ENCODE measurements around the gene LRRC47.

Gene LRRC47

DNA sequence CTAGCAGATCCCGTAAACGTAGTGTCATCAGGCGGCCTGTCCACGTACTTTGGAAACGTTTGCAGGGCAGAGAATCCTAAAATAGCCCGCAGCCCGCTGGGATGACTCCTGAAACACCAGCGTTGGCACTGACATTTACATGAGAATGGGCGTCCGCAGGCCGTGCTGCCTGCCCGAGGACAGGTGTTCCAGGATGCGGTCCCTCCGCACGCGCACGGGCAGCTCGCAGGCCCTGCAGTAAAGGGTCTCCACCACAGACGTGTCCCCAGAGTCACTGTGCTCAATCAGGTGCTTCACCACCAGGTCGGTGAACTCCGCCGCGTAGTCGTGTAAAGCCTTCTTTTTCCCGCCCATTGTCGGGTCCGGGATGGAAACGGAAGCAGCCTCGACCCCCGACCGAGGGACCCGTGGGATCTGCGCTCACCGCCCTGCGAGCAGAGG is 49.9 kb downstream of the LRRC47 start:
- DNase-seq: no peak

DNA sequence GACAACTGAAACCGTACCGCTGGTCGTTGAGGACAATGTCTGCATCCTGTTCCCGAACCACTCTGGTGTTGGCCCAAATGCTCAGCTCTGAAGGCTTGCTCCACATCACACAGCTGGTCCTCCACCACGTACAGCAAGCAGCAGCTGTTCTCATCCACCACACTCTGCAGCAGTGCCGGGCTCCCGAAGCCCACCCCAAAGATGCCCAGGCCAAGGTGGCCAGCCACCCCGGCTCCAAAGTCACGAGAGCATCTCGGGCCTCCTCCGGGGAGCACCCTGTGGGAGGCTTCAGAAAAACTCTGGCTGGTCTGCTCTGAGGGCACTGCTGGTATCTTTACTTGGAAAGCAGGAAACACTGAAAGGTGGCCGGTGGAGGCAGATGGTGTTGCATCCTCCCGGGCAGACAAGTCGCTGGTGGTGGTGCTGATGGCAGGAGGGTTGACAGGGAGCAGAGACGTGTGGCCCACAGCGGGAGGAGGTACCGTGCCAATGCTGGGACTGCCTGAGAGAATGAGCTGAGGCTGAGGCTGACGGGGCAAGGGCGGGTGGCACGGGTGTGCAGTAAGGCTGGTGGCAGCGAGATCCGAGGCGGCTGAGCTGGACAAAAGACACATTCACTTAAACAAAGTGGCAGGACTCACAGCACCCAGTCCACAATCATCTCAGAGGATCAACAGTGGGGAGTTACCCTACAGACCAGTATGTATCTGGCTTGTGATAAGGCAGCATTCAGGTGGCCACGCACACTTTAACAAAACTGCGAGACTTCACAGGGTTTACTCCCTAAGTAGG is 50.5 kb downstream of the LRRC47 start:
- DNase-seq: no peak

- DNase-seq: no peak
Observed at GRCh38 chr1:3745071-3745470, 51.2 kb downstream of the LRRC47 start.

DNA sequence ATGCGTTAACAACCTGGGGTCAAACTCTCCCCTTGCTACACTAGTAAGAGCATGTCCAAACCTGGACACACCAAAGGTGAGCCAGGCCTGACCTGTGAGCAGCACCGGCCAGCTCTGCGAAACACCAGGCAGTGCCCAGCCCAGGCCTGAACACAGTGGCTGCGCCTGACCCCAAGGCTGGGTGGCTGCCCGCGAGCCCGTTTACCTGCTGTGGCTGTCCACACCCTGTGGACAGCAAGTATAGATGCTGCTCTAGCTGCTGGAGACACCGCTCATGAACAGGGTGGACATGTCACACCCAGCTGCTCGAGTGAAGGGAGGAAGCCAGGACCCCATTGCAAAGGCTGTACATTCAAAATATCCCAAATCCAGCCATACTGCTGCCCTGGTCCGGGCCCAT is 51.7 kb downstream of the LRRC47 start:
- DNase-seq: no peak

- DNase-seq: no peak
Observed at GRCh38 chr1:3743826-3744225, 52.5 kb downstream of the LRRC47 start.

- DNase-seq: no peak
Observed at GRCh38 chr1:3743421-3743820, 52.9 kb downstream of the LRRC47 start.

DNA sequence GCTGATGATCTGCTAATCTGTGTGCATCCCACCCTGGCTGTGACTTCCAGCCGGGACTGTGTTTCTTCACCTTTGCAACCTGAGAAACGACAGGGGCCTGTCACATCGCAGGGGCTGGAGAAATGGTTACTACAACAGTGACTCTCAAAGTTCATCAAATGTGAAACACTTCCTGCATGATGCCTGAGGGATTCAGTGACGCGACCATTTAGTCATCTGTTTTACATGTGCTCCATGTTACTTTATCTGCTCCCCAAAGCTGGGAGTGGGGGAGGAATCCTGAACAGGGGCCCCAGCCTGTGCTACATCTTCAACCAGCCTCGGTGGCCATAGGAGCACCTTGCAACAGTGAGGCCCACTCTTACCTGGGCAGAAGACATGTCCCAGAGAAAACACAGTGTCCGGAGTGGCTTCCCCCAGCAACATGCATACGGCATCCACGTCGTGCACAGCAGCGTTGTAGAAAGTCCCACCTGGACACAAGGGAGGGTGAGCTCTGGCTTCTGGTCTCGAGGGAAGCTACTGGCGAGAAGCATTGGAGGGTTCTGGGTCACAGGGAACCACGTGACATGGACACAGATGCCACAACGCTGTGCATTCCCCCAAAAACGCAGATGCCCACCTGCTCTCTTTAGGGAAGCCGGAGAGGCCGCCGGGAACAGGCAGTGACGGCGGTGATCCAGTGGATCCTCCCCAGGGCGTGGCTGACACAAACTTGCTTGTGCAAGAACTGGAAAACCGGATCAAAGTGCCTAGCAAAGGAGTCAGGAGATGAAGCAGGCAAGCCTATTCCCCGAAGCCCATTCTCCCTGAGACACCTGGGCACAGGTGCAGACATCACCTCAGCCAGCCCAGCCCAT is 53.6 kb downstream of the LRRC47 start:
- no peak for DNase-seq

DNA sequence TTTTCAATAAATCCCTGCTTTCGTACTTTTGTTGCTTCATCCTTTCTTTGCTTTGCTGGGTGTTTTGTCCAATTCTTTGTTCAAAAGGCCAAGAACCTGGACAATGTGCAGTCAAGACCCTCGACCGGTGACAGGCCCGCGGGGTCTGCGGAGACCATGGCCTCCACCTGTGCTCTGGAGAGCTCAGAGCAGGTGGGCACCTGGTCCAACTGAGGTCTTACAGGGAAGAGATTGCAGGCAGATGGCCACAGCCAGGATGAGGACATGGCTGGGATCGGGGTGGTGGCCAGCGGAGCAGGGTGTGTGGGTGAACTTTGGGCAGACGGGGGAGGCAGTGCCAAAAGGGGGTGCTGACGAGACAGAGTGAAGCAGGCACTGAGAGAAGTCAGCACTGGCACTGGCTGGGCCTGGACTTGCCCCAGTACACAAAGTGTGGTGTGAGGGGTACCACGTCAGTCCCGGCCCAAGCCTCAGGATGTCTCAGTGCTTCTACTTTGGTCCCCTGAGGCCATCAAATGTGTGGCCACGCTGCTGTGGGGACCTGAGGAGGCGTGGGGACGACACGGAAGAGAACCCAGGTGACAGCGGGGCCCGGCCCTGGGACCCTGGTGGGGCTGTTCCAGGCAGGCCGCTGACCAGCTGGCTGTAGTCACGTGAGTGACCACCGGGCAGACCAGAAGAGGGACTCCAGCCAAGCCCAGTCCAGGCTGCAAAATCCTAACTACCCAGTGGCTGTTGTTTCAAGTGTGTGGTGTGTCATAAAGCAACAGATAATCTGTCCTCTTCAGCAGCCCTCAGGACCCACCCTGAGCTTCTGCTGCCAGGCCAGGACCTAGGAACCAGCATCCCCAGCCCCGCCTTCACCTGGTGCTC is 54.5 kb downstream of the LRRC47 start:
- DNase-seq: no peak

- no peak for DNase-seq
Observed at GRCh38 chr1:3740752-3741151, 55.5 kb downstream of the LRRC47 start.

GRCh38 chr1:3740042-3740441 is 56.3 kb downstream of the LRRC47 start:
- no peak for DNase-seq

GRCh38 chr1:3738943-3739342 is 57.4 kb downstream of the LRRC47 start:
- no peak for DNase-seq

DNA sequence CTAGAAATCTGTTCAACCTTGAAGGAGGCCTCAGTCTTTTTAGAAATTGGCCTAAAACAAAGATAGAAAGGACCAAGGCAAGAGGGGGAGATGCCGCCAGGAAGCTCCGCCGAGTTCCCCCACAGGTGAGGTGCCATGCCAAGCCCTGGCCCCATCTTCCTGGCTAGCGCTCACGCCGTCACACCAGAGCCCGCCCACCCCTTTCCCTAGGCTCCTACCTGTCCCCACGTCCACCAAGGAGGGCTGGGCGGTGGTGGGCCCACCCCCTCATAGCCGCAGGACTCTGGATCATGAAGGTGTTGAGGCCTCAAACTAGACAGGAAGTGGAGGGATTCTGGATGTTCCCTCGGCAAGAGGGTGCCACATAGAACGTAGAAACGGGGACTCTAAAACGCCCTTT is 59.6 kb downstream of the LRRC47 start:
- DNase-seq: no peak

DNA sequence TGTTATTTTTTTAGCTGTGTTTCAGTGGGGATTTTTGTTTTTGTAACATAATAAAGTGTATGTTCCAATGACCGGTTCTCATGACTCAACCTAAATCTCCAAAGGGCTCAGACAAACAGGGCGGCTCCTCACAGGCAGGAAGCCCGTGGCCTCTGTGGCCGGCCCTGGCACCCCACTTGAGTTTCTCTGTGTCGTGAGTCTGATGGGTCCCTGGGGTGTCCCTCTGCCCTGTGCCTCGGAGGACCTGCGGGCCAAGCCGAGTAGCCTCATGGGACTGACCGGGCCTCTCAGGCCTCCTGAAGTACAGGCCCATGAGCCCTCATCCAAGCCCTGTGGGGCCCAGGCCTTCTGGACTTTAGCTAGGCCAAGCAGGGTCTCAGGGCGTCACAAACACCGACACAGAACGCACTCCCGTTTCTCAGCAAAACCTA is 60.2 kb downstream of the LRRC47 start:
- no peak for DNase-seq

DNA sequence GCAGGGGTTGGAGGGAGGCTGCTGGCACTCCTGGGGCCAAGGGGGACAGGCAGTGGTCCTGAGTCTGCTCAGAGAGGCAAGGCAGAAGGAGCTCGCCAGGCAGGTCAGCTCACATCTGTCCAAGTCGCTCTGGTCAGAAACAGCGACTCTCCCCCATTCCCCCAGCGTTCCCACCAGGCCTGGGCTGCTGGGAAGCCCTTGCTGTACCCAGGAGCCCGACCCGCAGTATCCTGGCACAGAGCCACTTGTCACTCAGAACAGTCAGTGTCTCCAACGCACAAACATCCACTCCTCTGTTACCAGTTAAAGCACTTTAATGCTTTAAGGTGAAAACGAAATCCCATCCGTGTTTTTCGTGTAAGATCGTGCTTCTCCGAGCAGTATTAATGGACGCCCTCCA is 60.6 kb downstream of the LRRC47 start:
- DNase-seq: no peak

DNA sequence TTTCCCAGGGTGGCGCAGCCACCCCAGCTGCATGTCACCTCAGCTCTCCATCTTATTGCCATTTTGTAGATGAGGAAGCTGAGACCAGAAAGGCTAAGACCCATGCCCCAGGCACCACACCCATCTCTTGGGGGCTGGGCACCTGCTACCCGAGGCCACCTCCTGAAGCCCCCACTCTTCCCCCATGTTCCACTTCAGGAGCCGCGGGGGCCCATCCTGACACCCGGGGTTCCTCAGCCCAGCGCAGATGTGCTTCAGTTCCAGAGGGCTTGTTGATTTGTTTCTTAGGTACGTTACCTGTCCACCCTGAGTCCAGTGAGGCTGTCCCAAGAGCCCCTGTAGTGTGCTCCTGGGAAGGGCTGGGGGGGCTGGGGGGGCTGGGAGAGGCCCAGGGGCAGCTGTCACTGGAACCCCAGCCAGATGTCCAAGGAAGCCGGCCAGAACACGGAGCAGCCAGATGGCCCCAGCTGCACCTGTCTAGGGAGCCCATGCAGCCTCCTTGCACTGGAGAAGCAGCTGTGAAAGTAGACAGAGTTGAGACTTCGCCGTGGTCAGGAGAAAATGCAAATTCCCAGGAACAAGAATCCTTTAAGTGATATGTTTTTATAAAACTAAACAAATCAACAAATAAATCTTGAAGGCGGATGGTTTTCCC is 61.1 kb downstream of the LRRC47 start:
- DNase-seq: no peak

DNA sequence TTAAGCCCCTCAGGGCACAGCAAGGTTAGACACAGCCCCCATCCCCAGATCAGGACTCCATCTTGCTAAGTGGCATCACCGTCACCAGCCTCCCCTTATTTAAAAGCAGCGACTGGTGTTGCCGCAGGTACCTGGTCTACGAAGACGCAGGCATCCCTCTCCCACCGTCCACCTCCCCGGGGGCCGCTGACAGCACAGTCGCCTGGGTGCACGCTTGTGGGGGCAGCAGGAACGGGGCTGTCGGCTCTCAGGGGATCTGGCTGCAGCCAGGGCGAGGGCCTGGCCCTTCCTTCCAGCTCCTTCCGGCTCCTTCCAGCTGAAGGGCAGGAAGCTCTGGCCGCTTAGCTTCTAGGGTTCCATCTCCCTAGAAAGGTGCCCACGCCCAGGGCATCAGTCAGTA is 61.7 kb downstream of the LRRC47 start:
- no peak for DNase-seq

DNA sequence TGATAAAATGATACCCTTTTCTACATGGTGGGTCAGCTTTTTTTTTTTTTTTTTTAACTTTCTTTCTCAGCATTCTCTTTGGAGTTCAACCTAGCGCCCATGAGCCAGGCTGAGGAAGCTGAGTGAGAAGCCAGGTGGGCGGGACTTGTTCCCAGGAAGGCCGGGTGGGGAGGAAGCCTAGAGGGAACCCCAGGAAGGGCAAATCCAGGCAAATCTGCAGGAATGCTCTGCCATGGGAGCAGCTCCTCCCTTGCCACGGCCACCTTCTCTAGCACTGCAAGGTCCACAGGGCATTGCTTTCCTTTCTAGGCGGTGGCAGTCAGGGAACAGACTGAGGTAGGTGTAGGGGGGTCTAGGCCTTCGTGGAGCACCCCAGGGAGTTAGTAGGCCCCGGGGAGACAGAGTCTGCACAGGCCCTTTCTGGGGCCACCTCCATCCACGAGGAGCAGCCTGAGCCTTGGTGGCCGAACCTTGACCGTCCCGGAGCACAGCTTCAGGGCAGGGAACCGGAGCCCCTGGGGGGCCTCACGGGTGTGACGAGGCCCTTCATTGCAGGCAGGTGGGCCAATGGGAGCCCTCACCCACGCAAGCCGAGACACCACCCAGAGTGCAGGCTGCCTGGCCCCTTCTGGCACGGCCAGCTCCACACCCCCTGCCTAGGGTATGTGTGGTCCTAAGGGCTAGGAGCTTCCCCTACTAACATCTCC is 62.3 kb downstream of the LRRC47 start:
- DNase-seq: no peak

GRCh38 chr1:3733094-3733882 is 63.0 kb downstream of the LRRC47 start:
- no peak for DNase-seq

DNA sequence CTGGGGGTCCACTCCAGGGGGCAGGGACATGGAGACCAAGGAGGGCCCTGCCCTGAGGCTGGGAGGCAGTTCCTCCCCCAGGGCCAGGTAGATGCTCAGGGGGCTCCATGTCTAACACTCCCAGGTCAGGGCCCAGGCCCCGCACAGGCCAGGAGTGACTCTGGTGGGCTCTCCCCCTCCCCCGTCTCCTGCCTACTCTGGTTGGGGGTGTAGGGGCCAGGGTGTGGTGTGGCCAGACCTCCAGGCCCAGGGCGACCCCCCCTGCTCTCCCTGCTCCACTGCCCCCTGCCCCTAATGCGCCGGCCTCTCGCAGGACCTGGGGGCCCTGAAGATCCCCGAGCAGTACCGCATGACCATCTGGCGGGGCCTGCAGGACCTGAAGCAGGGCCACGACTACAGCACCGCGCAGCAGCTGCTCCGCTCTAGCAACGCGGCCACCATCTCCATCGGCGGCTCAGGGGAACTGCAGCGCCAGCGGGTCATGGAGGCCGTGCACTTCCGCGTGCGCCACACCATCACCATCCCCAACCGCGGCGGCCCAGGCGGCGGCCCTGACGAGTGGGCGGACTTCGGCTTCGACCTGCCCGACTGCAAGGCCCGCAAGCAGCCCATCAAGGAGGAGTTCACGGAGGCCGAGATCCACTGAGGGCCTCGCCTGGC is 63.7 kb downstream of the LRRC47 start:
- DNase-seq: no peak
